ENCODE results near the gene GRAPL.
"Not testable (repeated sequence)": the region's sequence is repeated elsewhere in the genome, so short reads cannot be mapped to it uniquely, and the experiment has no call there.

Gene GRAPL

DNA sequence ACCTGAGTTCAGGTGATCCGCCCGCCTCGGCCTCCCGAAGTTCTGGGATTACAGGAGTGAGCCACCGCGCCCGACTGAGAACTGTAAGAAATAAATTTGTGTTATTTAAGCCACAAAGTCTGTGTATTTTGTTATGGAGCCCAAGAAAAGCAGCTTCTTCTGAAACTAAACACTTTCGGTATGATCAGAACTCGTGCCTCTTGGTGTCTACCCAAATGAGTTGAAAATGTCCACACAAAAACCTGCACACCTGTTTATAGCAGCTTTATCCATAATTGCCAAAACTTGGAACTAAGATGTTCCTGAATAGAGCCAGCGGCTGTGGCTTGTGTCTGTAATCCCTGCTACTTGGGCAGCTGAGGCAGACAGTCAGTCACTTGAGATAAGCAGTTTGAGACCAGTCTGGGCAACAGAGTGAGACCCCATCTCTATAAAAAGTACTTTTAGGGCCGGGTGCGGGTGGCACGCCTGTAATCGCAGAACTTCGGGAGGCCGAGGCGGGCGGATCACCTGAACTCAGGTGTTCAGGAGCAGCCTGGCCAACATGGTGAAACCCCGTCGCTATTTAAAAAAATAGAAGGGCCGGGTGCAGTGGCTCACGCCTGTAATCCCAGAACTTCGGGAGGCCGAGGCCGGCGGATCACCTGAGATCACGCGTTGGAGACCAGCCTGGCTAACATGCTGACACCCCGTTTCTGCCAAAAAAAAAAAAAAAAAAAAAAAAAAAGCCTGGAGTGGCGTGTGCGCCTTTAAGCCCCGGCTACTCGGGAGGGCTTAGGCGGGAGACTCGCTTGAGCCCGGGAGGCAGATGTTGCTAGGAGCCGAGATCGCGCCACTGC is 61.7 kb downstream of the GRAPL start:
- not testable (repeated sequence) for DNase-seq (ENCODE audit: low read depth in 2 of 2)

DNA sequence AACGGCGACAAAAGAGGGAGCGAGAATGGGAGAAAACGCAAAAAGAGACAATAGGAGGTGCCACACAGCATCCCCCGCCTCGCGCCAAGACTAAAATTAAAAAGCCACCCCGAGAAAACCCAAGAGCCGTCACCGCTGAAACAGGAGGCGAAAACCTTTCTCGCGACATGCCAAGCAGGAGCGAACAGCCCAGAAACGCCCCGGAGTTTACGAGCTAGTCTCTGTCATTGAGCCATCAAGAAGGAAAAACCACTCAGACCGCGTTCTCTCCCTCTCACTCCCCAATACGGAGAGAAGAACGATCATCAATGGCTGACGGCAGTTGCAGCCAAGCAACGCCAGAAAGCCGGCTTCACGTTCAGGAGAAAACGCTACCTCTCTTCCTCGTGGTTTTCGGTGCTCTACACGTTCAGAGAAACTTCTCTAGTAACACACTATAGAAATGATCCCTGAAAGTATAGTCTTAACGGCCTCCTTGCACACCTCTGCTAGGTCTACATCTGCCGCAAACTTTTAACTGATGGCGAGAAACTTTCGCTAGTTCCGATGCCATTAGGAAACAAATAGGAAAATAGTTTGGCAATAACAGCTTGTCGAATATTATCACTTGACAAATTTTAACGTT is 62.5 kb downstream of the GRAPL start:
- not testable (repeated sequence) for DNase-seq (ENCODE audit: low read depth in 2 of 2)

DNA sequence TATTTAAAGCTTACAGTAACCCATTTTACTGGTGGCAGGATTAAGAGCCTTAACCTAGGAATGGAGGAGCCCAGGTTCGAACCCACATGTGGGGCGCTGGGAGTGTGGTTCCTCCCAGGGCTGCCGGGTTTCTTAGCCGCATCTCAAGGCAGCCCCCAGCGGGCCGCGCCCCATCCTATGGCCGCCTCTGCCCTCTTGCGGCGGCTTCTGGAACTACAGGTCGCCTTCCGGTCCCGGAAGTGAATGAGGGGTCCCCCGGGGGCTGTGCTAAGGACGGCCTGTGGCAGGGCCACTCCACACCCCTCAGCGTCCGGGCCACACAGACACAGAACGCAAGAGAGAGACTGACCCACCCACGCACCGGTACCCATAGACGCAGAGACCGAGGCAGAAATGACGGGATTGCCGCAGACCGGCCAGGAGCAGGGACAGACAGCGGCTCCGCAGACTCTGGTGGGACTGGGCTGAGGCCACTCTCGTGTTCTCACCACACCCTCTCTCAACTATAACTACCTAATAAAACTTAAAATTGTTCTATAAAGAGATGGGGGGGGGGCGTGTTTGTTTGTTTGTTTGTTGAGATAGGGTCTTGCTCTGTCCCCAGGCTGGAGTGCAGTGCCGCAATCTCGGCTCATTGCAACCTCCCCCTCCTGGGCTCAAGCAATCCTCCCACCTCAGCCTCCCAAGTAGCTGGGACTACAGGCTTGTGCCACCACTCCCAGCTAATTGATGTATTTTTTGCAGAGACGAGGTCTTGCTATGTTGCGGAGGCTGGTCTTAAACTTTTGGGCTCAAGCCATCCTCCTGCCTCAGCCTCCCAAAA is 69.2 kb downstream of the GRAPL start:
- DNase-seq (ENCODE audit: low read depth in 2 of 2), result not testable (repeated sequence)

DNA sequence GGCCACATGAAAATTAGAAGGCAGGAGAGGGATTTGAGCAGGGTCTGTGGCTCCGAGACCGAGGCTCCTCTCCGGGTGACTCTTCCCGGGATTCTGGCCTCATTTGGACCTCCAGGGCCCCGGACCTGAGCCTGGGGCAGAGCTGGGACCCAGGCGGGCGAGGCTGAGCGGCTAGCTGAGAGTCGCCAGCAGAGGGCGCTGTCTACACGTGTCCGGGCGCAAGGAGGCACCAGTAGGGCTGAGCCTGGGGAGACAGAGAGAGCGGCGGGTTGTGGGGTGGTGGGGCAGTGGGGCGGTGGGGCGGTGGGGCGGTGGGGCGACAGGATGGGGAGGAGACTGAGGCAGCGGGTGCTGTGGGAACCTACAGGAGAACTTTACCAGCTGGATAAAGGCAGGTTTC is 75.1 kb downstream of the GRAPL start:
- not testable (repeated sequence) for DNase-seq (ENCODE audit: low read depth in 2 of 2)

DNA sequence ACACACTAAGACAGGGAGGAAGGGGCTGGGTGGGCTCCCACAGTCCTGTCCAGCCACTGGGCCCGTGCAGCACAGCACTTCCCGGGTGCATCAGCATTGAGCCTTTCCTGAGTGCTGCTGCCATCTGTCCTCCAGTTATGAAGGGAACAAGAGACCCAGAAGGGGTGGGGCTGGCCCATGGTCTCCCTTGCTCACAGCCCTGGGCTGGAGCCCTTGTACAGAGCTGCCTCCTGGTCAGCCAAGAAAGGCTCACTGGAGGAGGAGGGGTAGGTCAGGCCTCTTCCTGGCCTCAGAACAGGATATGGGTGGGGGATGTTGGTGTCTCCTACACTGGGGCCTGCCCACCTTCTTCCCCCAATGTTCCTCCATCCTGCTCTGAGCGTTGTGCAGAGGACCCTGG is 76.0 kb downstream of the GRAPL start:
- not testable (repeated sequence) for DNase-seq (ENCODE audit: low read depth in 2 of 2)

All from fibroblast of skin of left biceps (primary cell).